ENCODE measurements around the gene IGSF21. TPM values are rescaled to one million over a fixed set of nuclear protein-coding genes. Genes with fewer than 3 reads are reported as not detected.

IGSF21 gene
- total and polyA plus RNA-seq, 2 donors from 2014 or later: 1.4 to 6.6 TPM

DNA sequence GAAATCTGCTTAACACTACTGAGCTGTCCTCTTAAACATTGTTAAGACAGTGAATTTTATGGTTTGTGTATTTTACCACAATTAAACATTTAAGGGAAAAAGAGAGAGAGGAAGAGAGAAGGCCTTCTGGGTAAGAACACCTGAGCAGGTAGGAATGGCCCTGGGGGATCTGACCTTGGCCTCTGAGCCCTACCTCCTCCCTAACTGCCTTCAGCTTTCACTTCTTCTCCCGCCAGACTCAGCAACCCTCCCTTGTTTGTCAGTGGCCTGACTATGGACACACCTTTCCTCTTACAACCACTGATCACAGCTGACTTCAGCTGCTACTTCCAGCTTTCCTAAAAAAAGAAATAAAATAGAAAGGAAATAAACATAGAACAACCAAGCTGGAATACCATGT lies 13.5 kb upstream of the IGSF21 start:
- Histone ChIP-seq H3K9me3 (ENCODE audit: control insufficient read depth in 2 of 3, insufficient read depth in 1 of 3, low read length in 3 of 3) (no peaks in the 10 kb centered on the region), H3K27me3 (ENCODE audit: control insufficient read depth, insufficient read depth, low read length) (peaks cover 5% of the 10 kb centered on the region), H3K27ac (ENCODE audit: low read depth in 2 of 2, low read length in 2 of 2) (no peak overlapping the region), H3K9ac (ENCODE audit: low read length in 3 of 3) (no peak overlapping the region), H3K36me3 (ENCODE audit: control insufficient read depth in 2 of 3, insufficient read depth in 3 of 3, low read length in 3 of 3) (no peaks in the 10 kb centered on the region), H3K4me3 (ENCODE audit: low read length in 3 of 3) (no peak overlapping the region), H3K4me1 (ENCODE audit: control insufficient read depth in 2 of 3, insufficient read depth in 2 of 3, low read depth in 1 of 3, low read length in 3 of 3) (no peaks in the 10 kb centered on the region)
- intact Hi-C loops (cut with DNase I): no loop called here
- FAIRE-seq (no peak), DNase-seq (no peak)
- TF ChIP-seq, protein P1, sequence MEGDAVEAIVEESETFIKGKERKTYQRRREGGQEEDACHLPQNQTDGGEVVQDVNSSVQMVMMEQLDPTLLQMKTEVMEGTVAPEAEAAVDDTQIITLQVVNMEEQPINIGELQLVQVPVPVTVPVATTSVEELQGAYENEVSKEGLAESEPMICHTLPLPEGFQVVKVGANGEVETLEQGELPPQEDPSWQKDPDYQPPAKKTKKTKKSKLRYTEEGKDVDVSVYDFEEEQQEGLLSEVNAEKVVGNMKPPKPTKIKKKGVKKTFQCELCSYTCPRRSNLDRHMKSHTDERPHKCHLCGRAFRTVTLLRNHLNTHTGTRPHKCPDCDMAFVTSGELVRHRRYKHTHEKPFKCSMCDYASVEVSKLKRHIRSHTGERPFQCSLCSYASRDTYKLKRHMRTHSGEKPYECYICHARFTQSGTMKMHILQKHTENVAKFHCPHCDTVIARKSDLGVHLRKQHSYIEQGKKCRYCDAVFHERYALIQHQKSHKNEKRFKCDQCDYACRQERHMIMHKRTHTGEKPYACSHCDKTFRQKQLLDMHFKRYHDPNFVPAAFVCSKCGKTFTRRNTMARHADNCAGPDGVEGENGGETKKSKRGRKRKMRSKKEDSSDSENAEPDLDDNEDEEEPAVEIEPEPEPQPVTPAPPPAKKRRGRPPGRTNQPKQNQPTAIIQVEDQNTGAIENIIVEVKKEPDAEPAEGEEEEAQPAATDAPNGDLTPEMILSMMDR (IDR thresholded peaks at IDR 0.05; ENCODE audit: borderline replicate concordance, extremely low read depth, insufficient read depth): no peak

GRCh38 chr1:18097206-18097605 lies 10.4 kb upstream of the IGSF21 start:
- H3K4me3 ChIP-seq (ENCODE audit: low read length in 3 of 3): no peak overlapping the region
- no peaks in the 10 kb centered on the region for H3K4me1 ChIP-seq (ENCODE audit: control insufficient read depth in 2 of 3, insufficient read depth in 2 of 3, low read depth in 1 of 3, low read length in 3 of 3)
- intact Hi-C loops (cut with DNase I): no loop called here
- FAIRE-seq: no peak
- H3K9ac ChIP-seq (ENCODE audit: low read length in 3 of 3): no peak overlapping the region
- TF ChIP-seq, protein P1 (IDR thresholded peaks at IDR 0.05; ENCODE audit: borderline replicate concordance, extremely low read depth, insufficient read depth): no peak
- H3K9me3 ChIP-seq (ENCODE audit: control insufficient read depth in 2 of 3, insufficient read depth in 1 of 3, low read length in 3 of 3): no peaks in the 10 kb centered on the region
- no peak overlapping the region for H3K27ac ChIP-seq (ENCODE audit: low read depth in 2 of 2, low read length in 2 of 2)
- no peak for DNase-seq
- peaks cover 5% of the 10 kb centered on the region for H3K27me3 ChIP-seq (ENCODE audit: control insufficient read depth, insufficient read depth, low read length)
- H3K36me3 ChIP-seq (ENCODE audit: control insufficient read depth in 2 of 3, insufficient read depth in 3 of 3, low read length in 3 of 3): no peaks in the 10 kb centered on the region

GRCh38 chr1:18099026-18099425 lies 8.6 kb upstream of the IGSF21 start:
- H3K27ac ChIP-seq (ENCODE audit: low read depth in 2 of 2, low read length in 2 of 2): no peak overlapping the region
- H3K4me3 ChIP-seq (ENCODE audit: low read length in 3 of 3): no peak overlapping the region
- no peak overlapping the region for H3K9ac ChIP-seq (ENCODE audit: low read length in 3 of 3)
- peaks cover 11% of the 10 kb centered on the region for H3K27me3 ChIP-seq (ENCODE audit: control insufficient read depth, insufficient read depth, low read length)
- FAIRE-seq: no peak
- no peak for DNase-seq
- TF ChIP-seq, protein P1 (IDR thresholded peaks at IDR 0.05; ENCODE audit: borderline replicate concordance, extremely low read depth, insufficient read depth): no peak
- no peaks in the 10 kb centered on the region for H3K9me3 ChIP-seq (ENCODE audit: control insufficient read depth in 2 of 3, insufficient read depth in 1 of 3, low read length in 3 of 3)
- intact Hi-C loops (cut with DNase I): no loop called here
- no peaks in the 10 kb centered on the region for H3K4me1 ChIP-seq (ENCODE audit: control insufficient read depth in 2 of 3, insufficient read depth in 2 of 3, low read depth in 1 of 3, low read length in 3 of 3)
- no peaks in the 10 kb centered on the region for H3K36me3 ChIP-seq (ENCODE audit: control insufficient read depth in 2 of 3, insufficient read depth in 3 of 3, low read length in 3 of 3)

DNA sequence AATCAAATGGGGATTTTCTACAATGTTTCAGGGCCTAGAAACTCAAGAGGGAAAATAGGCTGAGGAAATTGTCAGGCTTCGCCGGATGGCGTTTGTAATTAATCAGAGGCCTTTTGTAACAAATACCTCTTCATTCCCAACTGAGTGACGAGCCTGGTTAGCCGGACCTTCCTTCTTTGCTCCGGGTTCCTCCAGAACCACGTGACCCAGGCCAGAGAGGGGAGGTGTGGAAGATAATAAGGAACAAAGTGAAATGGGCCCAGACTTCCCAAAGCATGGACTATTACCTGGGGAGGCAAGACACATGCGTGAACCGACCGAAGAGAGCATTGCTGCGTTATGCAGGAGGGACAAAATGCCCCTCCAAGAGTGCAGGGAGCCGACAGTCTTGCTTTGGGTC lies 7.5 kb upstream of the IGSF21 start:
- DNase-seq (no peak), FAIRE-seq (no peak)
- no peaks in the 10 kb centered on the region for H3K36me3 ChIP-seq (ENCODE audit: control insufficient read depth in 2 of 3, insufficient read depth in 3 of 3, low read length in 3 of 3)
- intact Hi-C loops (cut with DNase I): no loop called here
- H3K9ac ChIP-seq (ENCODE audit: low read length in 3 of 3): no peak overlapping the region
- no peaks in the 10 kb centered on the region for H3K4me1 ChIP-seq (ENCODE audit: control insufficient read depth in 2 of 3, insufficient read depth in 2 of 3, low read depth in 1 of 3, low read length in 3 of 3)
- TF ChIP-seq, protein P1 (IDR thresholded peaks at IDR 0.05; ENCODE audit: borderline replicate concordance, extremely low read depth, insufficient read depth): no peak
- no peaks in the 10 kb centered on the region for H3K9me3 ChIP-seq (ENCODE audit: control insufficient read depth in 2 of 3, insufficient read depth in 1 of 3, low read length in 3 of 3)
- no peak overlapping the region for H3K27ac ChIP-seq (ENCODE audit: low read depth in 2 of 2, low read length in 2 of 2)
- no peak overlapping the region for H3K4me3 ChIP-seq (ENCODE audit: low read length in 3 of 3)
- H3K27me3 ChIP-seq (ENCODE audit: control insufficient read depth, insufficient read depth, low read length): peaks cover 12% of the 10 kb centered on the region
